GM19043 (cell line): ENCODE results near the gene AKAP8.
"Not testable (repeated sequence)": the region's sequence is repeated elsewhere in the genome, so short reads cannot be mapped to it uniquely, and the experiment has no call there.

Experiments
- ATAC-seq: cut with Tn5 transposase; IDR thresholded peaks from one replicate; pipeline ENCODE4 v1.9.1; 2021; ENCODE audit warnings: low read depth; ENCODE audit not compliant: unreplicated experiment

The AKAP8 gene

DNA sequence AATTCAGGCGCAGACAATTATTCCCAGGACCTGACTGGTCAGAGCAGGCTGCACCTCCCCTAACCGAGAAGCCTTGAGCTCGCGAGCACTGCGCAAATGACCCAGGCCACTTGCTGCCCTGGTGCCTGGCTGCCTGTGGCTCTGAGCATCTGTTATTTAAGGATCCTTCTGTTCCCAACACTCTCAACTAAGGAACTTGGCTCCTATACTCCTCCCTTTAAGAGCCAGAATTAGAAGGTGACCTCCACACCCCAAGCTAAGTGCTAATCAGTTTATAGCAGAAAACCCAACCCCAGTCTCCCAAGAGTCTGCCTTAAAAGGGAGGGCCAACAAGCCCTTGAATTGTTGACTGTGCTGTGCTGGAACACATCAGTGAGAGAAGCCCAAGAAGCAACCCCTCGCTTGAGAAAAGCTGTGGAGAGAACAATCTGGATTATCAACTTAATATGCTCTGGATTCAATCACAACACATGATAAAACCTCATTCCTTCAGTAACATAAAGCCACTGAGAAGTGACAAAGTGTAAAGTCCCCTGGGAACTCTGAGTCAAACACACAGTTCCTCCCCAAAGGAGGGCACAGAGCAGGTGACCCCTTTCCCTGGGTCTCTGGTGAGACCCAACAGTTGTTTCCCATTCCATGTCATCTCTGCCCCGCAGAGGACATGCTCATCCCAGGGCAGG is 24.7 kb upstream of the AKAP8 start:
- ATAC-seq: no peak

DNA sequence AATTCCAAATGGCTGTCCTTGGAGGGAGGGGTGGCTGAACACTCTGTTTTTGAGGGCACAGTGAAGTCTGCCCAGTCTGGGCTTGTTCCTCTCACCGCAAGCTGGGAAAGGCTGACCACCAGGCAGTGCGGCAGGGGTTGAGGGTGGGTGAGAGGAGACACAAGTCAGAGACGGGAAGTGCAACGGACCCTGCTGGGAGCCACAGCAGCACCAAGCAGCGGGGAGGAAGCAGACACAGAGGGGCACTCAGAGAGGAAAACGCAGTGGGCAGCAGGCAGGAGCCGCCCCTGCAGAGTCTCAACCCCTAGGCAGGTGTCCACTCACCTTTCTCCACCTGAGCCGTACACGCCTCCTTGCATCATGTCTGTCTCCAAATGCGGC is 23.6 kb upstream of the AKAP8 start:
- no peak for ATAC-seq

GRCh38 chr19:15402411-15403150 is 23.0 kb upstream of the AKAP8 start:
- no peak for ATAC-seq

DNA sequence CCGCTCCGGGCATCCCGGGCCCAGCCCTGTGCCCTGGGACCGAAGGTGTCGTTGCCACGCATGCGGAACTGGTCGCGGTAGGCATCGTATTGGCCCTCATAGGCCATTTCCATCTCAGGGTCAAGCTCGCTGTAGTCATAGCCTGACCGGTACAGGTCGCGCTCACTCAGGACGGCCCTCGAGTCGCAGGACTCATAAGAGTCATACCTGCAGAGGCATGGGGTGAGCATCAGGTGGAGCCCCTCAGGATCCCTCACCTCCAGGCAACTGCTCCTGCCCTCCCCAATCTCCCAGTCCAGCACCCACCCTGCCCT is 21.8 kb upstream of the AKAP8 start:
- ATAC-seq: no peak

DNA sequence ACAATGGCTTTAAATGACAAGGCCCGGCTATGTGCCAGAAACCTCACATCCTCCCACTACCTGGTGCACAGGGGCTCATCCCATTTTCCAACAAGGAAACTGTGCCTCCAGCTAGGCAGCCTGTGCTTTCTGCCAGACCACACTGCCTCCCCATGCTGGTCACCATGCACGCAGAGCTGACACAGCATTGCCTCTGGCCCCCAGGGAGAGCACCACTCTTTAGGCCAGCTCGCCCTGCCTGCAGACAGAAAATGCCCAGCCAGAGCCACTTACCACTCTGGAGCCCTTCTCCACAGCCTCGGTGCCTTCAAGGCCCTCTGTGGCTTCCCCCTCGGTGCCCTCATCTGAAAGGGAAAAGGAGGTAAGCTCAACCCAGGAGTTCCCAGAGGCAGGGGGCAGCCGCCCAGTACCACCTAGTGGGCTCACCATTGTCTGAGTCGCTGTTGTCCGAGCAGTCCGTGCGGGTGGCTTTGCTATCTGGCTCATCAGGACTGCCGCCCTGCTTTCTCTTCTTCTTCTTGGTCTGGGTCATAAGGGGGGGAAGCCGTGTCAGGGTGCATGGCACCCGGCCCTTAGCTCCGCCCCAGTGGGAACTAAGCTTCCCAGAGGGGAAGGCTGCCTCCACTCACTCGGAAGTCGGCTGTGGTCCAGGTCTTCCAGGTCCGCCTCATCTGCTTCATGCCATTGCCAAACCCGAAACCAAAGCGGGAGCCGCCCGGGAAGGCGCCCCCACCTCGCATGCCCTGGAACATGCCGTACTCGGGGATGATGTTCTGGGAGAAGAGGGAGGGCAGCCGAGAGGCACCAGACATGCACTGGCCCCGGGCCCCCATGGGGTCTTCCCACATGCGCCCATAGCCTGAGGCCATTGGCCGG is 21.2 kb upstream of the AKAP8 start:
- no peak for ATAC-seq

DNA sequence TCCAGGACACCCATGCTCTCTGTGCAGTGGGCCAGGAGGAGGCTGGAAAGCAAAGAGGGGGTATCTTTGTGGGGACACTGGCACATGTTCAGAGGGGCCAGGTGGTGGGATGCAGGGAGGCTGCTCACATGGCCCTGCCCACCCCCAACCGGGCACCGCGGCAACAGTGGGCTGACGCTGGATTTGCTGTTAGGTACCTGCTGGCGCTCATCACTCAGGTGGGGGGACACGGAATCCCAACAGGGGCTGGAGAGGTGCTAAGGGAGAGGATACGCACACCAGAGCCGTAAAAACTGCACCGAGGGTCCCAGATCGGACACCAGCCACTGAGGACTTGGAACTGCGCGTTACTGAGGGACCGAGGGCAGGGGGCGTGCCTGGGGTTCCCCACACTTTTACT is 20.0 kb upstream of the AKAP8 start:
- ATAC-seq: no peak

DNA sequence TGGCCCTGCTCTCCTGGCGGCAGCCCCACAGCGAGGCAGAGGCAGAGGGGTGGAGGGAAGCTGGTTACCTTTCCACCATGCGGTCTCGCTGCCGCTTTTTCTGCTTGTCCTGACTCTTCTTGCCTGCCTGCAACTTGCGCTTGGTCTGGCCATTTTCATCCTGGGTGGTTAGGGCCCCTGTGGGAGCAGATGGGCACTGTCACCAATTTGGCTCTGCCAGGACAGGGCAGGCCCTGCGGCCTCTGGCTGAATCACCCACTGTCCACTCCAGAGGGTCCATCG is 19.6 kb upstream of the AKAP8 start:
- no peak for ATAC-seq

DNA sequence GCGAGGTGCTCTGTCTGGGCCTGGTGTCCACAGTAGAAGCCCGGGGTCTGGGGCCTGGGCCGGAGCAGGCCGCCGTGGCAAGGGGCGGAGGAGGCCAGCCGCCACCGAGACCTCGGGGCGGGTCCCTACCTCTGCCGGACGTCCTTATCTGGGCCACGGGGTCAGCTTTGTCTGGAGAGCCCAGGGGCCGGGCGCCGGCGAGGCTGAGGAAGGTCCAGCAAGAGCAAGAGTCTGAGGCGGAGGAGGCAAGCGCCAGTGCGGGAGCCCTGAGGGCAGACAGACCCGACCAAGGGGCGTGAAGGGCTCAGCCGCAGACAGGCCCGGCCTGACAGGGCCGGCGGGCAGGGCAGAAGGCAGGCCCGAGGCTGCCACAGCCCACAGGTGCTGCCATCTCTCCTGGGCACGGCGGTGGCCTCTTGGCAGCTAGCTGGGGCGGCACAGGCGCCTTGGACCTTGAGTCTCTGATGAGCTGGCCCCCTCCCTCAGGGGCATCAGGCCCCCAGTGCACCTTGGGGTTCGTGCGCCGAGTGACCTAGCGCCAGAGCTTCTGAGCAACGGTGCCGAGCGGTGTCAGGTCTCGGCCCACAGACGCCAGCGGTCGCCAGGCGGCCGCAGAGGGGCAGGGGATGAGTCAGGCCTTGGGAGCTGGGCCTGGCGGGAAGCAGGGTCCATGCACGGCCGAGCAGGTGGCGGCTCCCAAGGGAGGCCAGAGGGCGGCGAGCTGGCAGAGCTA is 19.1 kb upstream of the AKAP8 start:
- no peak for ATAC-seq

DNA sequence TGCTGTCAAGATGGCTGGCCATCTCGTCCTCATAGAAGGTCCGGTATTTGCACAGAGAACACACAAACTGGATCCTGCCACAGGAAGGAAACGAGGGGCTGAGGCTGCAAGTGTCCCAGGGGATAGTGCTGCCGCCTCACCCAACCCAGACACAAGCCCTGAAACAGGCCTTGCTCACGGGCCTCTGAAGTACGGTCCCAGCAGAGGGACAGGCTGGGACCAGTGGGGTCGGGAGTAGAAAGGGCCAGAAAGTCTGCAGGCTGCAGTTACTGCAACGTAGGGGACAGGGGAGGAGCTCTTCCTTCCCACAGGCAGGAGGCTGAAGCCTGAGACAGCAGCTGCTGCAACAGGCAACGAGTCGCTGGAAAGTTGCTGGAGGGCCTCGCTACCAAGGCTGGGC is 18.2 kb upstream of the AKAP8 start:
- ATAC-seq: no peak

DNA sequence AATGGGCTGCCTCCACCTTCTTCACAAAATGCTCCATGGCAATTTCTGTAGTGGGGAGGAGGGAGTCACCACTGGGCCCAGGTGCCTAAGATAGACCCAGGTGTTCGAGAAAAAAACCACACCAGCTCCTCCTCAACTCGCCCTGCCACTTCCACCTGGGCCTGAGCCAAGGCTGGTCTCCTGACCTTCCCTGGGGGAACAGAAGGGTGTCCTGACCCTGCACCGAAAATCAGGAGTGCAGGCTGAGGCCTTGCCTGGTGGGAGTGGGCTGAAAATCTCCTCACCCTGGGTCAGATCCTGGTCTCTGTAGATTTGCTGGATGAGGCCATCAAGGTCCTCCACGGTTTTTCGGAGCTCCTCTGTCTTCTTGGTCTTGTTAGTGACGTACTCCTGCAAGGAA is 17.6 kb upstream of the AKAP8 start:
- no peak for ATAC-seq

- no peak for ATAC-seq
Observed at GRCh38 chr19:15396436-15396835, 16.8 kb upstream of the AKAP8 start.

- not testable (repeated sequence) for ATAC-seq
Observed at GRCh38 chr19:15395251-15395650, 15.7 kb upstream of the AKAP8 start.

DNA sequence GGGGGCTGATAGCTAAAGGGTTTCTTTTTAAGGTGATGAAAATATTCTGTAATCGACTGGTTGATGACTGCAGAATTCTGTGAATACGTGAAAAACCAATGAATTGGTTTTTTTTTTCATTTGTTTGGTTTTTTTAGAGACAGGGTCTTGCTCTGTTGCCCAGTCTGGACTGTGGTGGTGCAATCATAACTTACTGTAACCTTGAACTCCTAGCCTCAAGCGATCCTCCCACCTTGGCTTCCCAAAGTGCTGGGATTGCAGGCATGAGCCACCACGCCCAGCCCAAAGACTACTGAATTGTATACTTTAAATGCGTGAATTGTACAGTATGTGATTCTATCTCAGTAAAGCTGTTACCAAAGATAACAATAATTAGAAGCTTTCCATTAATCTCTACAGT is 14.8 kb upstream of the AKAP8 start:
- no peak for ATAC-seq

DNA sequence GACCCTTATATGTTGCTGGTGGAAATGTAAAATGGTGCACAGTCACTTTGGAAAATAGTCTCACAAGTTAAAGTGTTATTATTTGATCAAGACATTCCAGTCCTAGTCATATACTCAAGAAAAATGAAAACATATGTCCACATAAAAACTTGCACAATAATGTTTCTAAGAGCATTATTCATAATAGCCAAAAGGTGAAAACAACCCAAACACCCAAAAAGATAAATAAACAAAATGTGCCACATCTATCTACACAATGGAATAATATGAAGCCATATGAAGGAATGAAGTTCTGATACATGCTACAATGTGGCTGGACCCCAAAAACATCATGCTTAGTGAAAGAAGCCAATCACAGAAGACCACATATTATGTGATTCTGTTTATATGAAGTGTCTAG is 14.4 kb upstream of the AKAP8 start:
- ATAC-seq: no peak

DNA sequence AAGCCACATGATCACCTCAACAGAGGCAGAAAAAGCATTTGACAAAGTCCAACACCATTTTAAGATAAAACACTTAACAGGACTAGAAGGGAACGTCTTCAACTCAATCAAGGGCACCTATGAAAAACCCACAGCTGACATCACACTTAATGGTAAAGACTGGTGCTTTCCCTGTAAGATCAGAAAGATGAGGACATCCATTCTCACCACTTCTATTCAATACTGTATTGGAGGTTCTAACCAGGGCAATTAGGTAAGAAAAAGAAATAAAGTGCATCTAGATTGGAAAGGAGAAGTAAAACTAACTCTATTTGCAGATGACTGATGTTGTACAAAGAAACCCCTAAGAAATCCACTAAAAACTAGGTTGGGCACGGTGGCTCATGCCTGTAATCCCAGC is 11.2 kb upstream of the AKAP8 start:
- no peak for ATAC-seq

DNA sequence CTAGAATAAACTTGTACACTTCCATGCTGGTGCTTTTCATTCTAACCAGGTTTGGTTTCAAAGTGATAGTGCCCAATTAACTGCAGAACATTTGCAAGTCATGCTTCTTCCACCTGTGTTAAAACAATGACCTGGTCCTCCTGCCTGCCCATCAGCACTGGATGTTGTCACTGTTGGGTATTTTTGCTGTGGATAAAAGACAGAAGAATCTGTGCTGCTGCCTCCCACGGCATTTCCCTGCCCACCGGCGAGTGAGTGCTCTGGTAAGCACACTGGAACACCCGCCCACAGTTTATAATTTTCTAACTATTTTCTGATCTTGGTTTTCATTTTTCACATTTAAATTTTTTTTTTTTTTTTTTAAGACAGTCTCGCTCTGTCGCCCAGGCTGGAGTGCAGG is 2.3 kb upstream of the AKAP8 start:
- no peak for ATAC-seq

GRCh38 chr19:15381429-15381828 is 1.8 kb upstream of the AKAP8 start:
- no peak for ATAC-seq

DNA sequence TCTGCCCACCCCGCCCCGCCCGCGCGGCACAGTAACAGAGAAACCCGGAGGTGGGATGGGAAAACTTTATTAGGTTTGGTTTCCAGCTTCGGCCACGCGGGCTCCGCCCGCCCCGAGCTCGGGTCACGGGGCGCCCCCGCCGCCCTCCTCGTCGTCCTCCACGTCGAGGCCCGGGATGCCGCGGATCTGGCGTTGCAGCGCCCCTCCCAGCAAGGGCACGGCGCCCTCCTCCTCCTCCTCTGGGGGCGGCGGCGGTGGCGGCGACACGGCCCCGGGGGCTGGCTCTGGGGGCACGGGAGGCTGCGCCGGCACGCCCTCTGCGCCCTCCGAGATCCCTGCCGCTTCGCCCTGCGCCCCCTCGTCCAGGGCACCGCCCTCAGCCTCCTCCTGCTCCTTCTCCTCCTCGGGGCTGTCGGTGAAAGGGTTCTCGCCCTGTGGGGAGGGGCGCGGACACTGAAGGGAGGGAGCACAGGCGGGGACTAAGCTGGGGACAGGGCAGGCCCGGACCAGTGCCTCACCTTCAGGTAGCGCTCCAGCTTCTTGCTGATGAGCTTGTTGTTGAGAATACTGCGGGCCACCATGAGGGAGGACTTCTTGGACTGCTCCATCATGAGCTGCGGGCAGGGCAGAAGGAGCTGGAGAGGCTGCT is 536 bp upstream of the AKAP8 start:
- ATAC-seq: peak; percentile 29

GRCh38 chr19:15378534-15379082 is 979 bp downstream of the AKAP8 start:
- no peak for ATAC-seq

DNA sequence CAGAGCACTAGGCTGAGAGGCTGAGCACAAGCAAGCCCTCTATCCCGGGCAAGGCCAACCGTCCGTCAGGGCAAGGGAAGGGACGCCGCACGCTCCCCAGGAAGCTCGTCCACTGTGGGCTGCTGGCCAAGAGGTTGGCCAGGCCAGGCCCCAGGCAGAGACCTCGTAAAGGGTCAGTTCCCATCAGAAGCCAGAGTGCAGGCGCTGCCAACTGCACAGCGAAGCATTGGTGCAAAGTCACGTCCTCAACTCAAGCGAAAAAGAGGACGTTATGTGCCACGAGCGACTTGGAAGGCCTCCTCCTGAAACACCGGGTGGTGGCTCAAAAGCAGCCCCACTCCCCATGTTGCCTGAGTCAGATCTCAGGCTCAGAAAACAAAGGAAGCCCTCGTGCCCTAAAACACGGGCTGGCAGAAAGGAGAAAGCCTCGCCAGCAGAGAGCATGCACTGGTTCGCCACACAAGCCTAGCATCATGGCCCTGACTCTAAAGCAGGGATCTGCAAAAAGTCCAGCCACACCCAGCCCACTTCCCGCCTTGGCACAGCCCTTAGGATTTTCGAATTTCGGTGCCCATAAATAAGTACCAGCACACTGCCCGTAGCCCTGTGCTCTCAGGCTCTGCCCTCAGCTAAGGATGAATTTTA is 4.7 kb downstream of the AKAP8 start:
- no peak for ATAC-seq
